Activated B cell treated with CpG ODN at 0.5 μM for 24 hours (primary cell): ENCODE data around the gene NETO1. TPM values are rescaled to one million over a fixed set of nuclear protein-coding genes. Genes with fewer than 3 reads are reported as not detected.
A peak's percentile ranks its signal among the peaks of the same experiment; 100 is the strongest.

Source experiments
- ATAC-seq: fragments of 200-7000 bp; cut with Tn5 transposase; one replicate; pipeline ENCODE4 v1.10.0; 2021; ENCODE audit warnings: low read depth, mild to moderate bottlenecking, moderate library complexity
- CTCF ChIA-PET: fragments of 350-600 bp; sonication (Branson Sonifier 250); formaldehyde crosslinking; loops from one replicate; lab custom pipeline; 2021; ENCODE audit warnings: antibody characterized with exemption; lab: Charles Lee
- POLR2A ChIA-PET: fragments of 350-600 bp; sonication (Branson Sonifier 250); formaldehyde crosslinking; loops from one replicate; lab custom pipeline; 2021; ENCODE audit warnings: antibody characterized with exemption; lab: Charles Lee
- DNase-seq: peaks from one replicate; pipeline ENCODE4 v3.0.0; 2022
- H3K27ac Mint-ChIP-seq: one replicate; pipeline ENCODE4 v1.8.0; 2020; ENCODE audit warnings: mixed read lengths
- H3K27me3 Mint-ChIP-seq: one replicate; pipeline ENCODE4 v1.8.0; 2021; ENCODE audit warnings: mixed read lengths
- H3K36me3 Mint-ChIP-seq: one replicate; pipeline ENCODE4 v1.8.0; 2021; ENCODE audit warnings: low read depth, mixed read lengths
- H3K4me1 Mint-ChIP-seq: one replicate; pipeline ENCODE4 v1.8.0; 2021; ENCODE audit warnings: mixed read lengths
- H3K4me3 Mint-ChIP-seq: one replicate; pipeline ENCODE4 v1.8.0; 2020; ENCODE audit warnings: mild to moderate bottlenecking, mixed read lengths
- H3K9me3 Mint-ChIP-seq: one replicate; pipeline ENCODE4 v1.8.0; 2020; ENCODE audit warnings: mixed read lengths
- intact Hi-C: fragments of 100-400 bp; cut with micrococcal nuclease; formaldehyde crosslinking; loops from one replicate; pipeline ENCODE4 v1.15.1; 2024
- total RNA-seq: library from RNA; stranded (reverse); gene quantifications from 2 replicates; pipeline ENCODE4 v1.2.3, GENCODE V29; 2022
- TF ChIP-seq, protein P1 (sequence below): fragments of 200-600 bp; IDR thresholded peaks from one replicate; pipeline ENCODE4 v1.8.0; 2022; ENCODE audit warnings: antibody characterized with exemption, mild to moderate bottlenecking

Gene NETO1
- total RNA-seq, 1 donor from 2014 or later = 9.1 TPM

DNA sequence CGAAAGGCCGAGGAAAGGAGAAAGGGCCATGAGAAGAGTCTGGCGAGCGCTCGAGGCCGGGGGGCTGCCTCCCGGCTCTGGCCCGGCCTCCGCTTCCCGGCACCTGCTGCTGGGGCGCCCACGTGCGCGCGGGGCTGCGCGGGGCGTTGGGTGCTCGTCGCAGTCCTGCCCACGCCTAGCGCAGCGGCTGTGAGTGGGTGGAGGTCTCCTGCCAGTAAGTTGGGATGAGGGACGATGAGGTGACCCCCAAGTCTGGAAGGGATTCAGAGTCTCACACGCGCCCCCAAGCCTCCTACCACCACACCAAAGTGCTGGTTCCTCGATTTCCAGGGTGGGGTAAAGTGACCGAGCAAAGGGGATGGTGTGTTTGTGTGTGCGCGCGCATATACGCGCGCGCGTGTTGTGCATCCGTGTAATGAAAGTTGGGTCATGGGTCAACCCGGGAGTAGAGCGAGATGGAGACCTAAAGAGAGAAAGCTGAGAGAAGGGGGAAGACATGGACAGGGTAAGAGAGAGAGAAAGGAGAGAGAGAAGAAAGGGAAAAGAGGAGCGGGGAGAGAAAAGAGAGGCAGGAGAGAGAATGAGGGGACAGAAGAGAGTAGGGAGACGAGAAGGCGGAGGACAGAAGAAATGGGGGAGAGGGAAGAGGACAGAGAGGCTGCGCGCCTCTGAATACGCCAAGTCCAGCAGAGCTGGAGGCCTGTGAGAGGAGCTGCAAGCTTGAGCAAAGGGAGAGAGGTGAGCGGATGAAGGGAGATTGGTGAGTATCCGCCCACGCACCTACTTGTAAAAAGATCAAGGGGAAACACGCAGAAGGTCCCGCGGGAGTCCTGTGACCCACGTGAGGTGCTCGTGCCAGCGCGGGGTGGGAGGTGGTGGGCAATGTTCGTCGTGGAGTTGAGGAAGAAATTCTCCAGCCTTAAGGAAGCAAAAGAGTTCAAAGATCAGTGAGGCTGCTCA lies 1.7 kb upstream of the NETO1 start:
- ChIA-PET CTCF (interaction anchor here (1.5 kb wide), 1 partner anchor 266 kb away, joined by 6 read pairs; no protein-coding TSS in a partner anchor), POLR2A (interaction anchor here (0.6 kb wide), 1 partner anchor 26 kb away, joined by 3 read pairs; no protein-coding TSS in a partner anchor)
- Mint-ChIP-seq H3K4me1 (peaks cover 17% of the 10 kb centered on the region), H3K36me3 (no peaks in the 10 kb centered on the region), H3K27ac (peak overlapping the region; percentile 74), H3K9me3 (no peaks in the 10 kb centered on the region), H3K4me3 (peak overlapping the region; percentile 81), H3K27me3 (peaks cover 8% of the 10 kb centered on the region)
- peak; percentile 55 for ATAC-seq
- TF ChIP-seq, protein P1, sequence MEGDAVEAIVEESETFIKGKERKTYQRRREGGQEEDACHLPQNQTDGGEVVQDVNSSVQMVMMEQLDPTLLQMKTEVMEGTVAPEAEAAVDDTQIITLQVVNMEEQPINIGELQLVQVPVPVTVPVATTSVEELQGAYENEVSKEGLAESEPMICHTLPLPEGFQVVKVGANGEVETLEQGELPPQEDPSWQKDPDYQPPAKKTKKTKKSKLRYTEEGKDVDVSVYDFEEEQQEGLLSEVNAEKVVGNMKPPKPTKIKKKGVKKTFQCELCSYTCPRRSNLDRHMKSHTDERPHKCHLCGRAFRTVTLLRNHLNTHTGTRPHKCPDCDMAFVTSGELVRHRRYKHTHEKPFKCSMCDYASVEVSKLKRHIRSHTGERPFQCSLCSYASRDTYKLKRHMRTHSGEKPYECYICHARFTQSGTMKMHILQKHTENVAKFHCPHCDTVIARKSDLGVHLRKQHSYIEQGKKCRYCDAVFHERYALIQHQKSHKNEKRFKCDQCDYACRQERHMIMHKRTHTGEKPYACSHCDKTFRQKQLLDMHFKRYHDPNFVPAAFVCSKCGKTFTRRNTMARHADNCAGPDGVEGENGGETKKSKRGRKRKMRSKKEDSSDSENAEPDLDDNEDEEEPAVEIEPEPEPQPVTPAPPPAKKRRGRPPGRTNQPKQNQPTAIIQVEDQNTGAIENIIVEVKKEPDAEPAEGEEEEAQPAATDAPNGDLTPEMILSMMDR = no peak
- intact Hi-C loops = loop anchor here (1.0 to 10.0 kb wide), 4 partner anchors 107 to 1725 kb away; partner anchors contain the start of gene ZNF407
- peak; percentile 29 for DNase-seq

DNA sequence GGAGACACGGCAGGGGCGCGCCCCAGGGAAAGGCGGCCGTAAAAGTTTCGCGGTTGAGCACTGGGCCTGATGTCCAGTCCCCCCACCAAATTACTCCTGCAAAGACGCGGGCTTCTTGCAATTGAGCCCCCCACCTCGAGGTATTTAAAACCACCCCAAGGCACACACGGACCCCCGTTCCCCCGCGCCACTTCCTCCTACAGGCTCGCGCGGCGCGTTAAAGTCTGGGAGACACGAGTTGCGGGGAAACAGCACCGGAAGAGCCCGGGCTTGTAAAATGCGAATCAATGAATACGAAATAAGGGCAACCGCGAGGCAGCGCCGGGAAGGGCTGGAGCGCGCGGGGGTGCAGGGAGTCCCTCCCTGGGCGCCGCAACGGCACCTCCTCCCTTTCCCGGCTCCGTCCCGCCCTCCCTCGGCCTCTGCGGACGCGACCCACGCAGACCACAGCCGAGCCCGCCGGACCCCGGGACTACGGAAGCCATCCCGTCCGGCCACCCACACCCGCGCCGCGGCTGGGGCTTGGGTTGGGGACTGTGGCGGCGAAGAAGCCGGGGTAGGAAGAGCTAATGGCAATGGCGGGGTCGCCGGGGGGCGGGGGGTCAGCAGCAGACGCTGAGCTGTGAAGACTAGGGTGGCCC lies 918 bp upstream of the NETO1 start:
- ATAC-seq (peak; percentile 6), DNase-seq (peak; percentile 24)
- Mint-ChIP-seq H3K27ac (peak overlapping the region; percentile 46), H3K36me3 (no peaks in the 10 kb centered on the region), H3K27me3 (peaks cover 8% of the 10 kb centered on the region), H3K4me1 (peaks cover 17% of the 10 kb centered on the region), H3K9me3 (no peaks in the 10 kb centered on the region), H3K4me3 (peak overlapping the region; percentile 81)
- ChIA-PET CTCF (interaction anchor here (1.5 kb wide), 1 partner anchor 267 kb away, joined by 6 read pairs; no protein-coding TSS in a partner anchor), POLR2A (no interaction called here)
- TF ChIP-seq, protein P1 = no peak
- intact Hi-C loops = loop anchor here (1.0 to 10.0 kb wide), 4 partner anchors 106 to 1726 kb away; partner anchors contain the start of gene ZNF407

DNA sequence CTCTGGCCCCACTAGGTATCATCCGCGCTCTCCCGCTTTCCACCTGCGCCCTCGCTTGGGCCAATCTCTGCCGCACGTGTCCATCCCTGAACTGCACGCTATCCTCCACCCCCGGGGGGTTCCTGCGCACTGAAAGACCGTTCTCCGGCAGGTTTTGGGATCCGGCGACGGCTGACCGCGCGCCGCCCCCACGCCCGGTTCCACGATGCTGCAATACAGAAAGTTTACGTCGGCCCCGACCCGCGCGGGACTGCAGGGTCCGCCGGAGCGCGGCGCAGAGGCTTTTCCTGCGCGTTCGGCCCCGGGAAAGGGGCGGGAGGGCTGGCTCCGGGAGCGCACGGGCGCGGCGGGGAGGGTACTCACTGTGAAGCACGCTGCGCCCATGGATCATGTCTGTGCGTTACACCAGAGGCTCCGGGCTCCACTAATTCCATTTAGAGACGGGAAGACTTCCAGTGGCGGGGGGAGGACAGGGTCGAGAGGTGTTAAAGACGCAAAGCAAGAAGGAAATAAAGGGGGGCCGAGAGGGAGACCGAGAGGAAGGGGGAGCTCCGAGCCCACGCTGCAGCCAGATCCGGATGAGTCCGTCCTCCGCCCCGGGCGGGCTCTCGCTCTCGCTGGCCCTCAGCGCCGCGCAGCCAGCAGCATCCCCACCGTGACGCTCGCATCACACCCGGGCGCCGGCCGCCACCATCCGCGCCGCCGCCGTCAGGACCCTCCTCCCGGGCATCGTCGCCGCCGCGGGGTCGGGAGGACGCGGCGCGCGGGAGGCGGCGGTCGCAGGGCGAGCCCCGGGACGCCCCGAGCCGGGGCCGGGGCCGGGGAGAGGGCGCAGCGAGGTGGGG lies 664 bp downstream of the NETO1 start:
- intact Hi-C loops = loop anchor here (1.0 to 10.0 kb wide), 3 partner anchors 28 to 1728 kb away; partner anchors contain the start of gene ZNF407
- ChIA-PET POLR2A (no interaction called here), CTCF (no interaction called here)
- Mint-ChIP-seq H3K4me3 (peak overlapping the region; percentile 84), H3K27me3 (peaks cover 8% of the 10 kb centered on the region), H3K27ac (peak overlapping the region; percentile 57), H3K9me3 (no peaks in the 10 kb centered on the region), H3K4me1 (peaks cover 17% of the 10 kb centered on the region), H3K36me3 (peaks cover 5% of the 10 kb centered on the region)
- DNase-seq = peak; percentile 24
- ATAC-seq = peak; percentile 46
- TF ChIP-seq, protein P1 = no peak

DNA sequence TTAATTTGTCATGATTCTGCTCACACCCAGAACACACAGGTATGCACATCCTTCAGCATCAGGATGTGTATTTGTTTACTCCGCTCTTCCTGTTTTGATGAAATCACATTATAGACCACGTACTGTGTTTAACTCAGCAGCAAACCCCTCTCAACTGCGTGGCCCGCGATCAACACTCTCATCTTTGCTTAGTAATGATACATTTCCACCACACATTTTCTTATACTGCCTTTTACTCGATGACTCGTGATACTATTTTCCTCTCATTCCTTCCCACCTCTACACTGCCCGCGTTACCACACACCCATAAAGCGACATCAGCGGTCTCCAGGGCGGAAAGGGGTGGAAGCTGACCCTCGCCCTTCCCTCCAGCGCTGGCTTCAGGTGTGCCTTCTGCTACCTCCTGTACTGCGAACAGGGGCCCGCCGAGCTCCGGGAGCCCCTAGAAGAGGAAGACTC lies 1.3 kb downstream of the NETO1 start:
- ChIA-PET CTCF (no interaction called here), POLR2A (no interaction called here)
- no peak for ATAC-seq
- Mint-ChIP-seq H3K9me3 (no peaks in the 10 kb centered on the region), H3K36me3 (peaks cover 5% of the 10 kb centered on the region), H3K4me3 (peak overlapping the region; percentile 84), H3K27ac (peak overlapping the region; percentile 57), H3K27me3 (peaks cover 8% of the 10 kb centered on the region), H3K4me1 (peaks cover 17% of the 10 kb centered on the region)
- TF ChIP-seq, protein P1 = no peak
- intact Hi-C loops = loop anchor here (5.0 to 10.0 kb wide), 2 partner anchors 104 to 1728 kb away; partner anchors contain the start of gene ZNF407
- DNase-seq = peak; percentile 19
